Esophagus squamous epithelium (tissue), 5 donors: ENCODE data around the gene KRT35. TPM values are rescaled to one million over a fixed set of nuclear protein-coding genes. Genes with fewer than 3 reads are reported as not detected.

Source experiments
- DNase-seq: peaks from one replicate; lab custom pipeline; 2025; lab: John Stamatoyannopoulos, UW
- H3K27ac ChIP-seq, 4 donors: fragments of 200-600 bp; sonication (generic); one replicate each; pipeline ENCODE4 v1.5.1; 2016 to 2019; ENCODE audit warnings: mild to moderate bottlenecking in 1 of 4
- H3K27me3 ChIP-seq, 4 donors: fragments of 200-600 bp; sonication (generic); 1 replicate in 3 of 4; 2 replicates in 1 of 4; pipeline versions ENCODE4 v1.5.1 to v1.6.0; 2017 to 2021; ENCODE audit warnings: antibody characterized with exemption in 1 of 4
- H3K36me3 ChIP-seq, 3 donors: fragments of 200-600 bp; sonication (generic); one replicate each; pipeline ENCODE4 v1.5.1; 2016 to 2019
- H3K4me1 ChIP-seq, 3 donors: fragments of 200-600 bp; sonication (generic); one replicate each; pipeline ENCODE4 v1.5.1; 2017 to 2019
- H3K4me3 ChIP-seq, 4 donors: fragments of 200-600 bp; sonication (generic); 1 replicate in 3 of 4; 2 replicates in 1 of 4; pipeline ENCODE4 v1.5.1; 2016 to 2019; ENCODE audit warnings: mild to moderate bottlenecking in 2 of 4, moderate library complexity in 1 of 4
- H3K9me3 ChIP-seq, 3 donors: fragments of 200-600 bp; sonication (generic); one replicate each; pipeline ENCODE4 v1.5.1; 2016 to 2019
- POLR2A ChIP-seq, 4 donors: fragments of 450-650 bp; IDR thresholded peaks; one replicate each; pipeline ENCODE4 v1.6.1; 2017; ENCODE audit warnings: antibody characterized with exemption in 4 of 4, mild to moderate bottlenecking in 4 of 4, moderate library complexity in 3 of 4
- WGBS, 2 donors: methylation state at CpG; one replicate each; pipeline ENCODE4 v1.1.5; 2018; 5-methylcytosine and 5-hydroxymethylcytosine counted together
- intact Hi-C: fragments of 100-400 bp; cut with DNase I; formaldehyde crosslinking; loops from one replicate; pipeline ENCODE4 v1.15.0; 2022
- total RNA-seq, 4 donors: library from RNA; depleted of rRNA; stranded (reverse); fragments of >200 nt; gene quantifications; one replicate each; pipeline ENCODE4 v1.1.0, GENCODE V29; 2016
- TF ChIP-seq, protein P1 (sequence below), 6 experiments: fragments of 450-650 bp in 4 of 6; fragments of 200-600 bp in 2 of 6; sonication (generic) in 2 of 6; IDR thresholded peaks; one replicate each; pipeline ENCODE4 v1.5.1; 2016 to 2019; ENCODE audit warnings: antibody characterized with exemption in 6 of 6, mild to moderate bottlenecking in 4 of 6, moderate library complexity in 4 of 6
- donor health status: DM: yes; HTN: yes; CAD: no.

Gene KRT35
- total RNA-seq, 4 donors from 2014 or later: not detected

DNA sequence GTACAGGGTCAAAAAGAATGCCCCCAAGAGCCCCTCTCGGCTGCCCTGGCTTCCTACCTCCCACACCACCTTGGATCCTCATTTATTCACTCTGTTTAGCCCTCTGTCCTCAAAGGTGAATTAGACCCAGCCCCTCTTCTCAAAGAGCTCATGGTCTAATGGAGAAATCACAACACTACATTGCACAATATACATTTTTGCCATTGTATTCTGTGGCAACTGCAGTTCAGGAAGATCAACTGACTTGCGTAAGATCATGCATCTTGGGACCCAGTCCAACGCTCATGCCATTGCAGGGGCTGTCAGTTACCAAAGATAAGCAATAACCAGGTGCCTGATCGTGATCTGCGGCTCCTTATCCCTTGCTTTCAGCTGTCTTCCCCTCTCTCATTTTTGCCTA is 41.6 kb downstream of the KRT35 start:
- TF ChIP-seq POLR2A (IDR thresholded peaks at IDR 0.05): no peak
- TF ChIP-seq, protein P1, sequence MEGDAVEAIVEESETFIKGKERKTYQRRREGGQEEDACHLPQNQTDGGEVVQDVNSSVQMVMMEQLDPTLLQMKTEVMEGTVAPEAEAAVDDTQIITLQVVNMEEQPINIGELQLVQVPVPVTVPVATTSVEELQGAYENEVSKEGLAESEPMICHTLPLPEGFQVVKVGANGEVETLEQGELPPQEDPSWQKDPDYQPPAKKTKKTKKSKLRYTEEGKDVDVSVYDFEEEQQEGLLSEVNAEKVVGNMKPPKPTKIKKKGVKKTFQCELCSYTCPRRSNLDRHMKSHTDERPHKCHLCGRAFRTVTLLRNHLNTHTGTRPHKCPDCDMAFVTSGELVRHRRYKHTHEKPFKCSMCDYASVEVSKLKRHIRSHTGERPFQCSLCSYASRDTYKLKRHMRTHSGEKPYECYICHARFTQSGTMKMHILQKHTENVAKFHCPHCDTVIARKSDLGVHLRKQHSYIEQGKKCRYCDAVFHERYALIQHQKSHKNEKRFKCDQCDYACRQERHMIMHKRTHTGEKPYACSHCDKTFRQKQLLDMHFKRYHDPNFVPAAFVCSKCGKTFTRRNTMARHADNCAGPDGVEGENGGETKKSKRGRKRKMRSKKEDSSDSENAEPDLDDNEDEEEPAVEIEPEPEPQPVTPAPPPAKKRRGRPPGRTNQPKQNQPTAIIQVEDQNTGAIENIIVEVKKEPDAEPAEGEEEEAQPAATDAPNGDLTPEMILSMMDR (IDR thresholded peaks at IDR 0.05): no peak
- H3K36me3 ChIP-seq: no peaks in the 10 kb centered on the region
- H3K4me1 ChIP-seq: no peaks in the 10 kb centered on the region
- peaks cover 0 to 13% (median 0%) of the 10 kb centered on the region in 4 donors for H3K27me3 ChIP-seq
- H3K27ac ChIP-seq: no peak overlapping the region
- WGBS, 2 donors: 83 to 91% methylated on average over 4 of the region's 5 CpGs
- no peaks in the 10 kb centered on the region for H3K9me3 ChIP-seq
- H3K4me3 ChIP-seq: no peak overlapping the region
- intact Hi-C loops: no loop called here
- DNase-seq: no peak

DNA sequence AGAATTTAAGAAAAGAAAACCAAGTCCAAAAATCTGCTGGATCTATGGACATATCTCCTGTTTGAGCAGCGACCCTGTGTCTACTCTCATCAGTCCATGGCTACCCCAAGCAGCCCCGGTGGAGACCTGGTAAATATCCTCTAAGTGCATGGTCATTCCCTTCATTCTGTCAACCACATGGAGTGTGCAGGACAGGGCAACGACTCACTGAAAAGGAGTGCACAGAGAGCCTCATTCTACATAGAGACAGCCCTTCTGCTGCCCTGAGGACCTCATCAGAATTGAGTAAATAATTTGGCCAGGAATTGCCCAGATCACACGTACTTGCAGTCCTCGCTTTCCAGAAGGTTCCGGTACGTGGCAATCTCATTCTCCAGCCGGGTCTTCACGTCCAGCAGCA is 43.2 kb downstream of the KRT35 start:
- TF ChIP-seq POLR2A (IDR thresholded peaks at IDR 0.05): no peak
- TF ChIP-seq, protein P1 (IDR thresholded peaks at IDR 0.05): no peak
- no peak for DNase-seq
- H3K4me3 ChIP-seq: no peak overlapping the region
- H3K9me3 ChIP-seq: no peaks in the 10 kb centered on the region
- H3K36me3 ChIP-seq: no peaks in the 10 kb centered on the region
- peaks cover 0 to 4% (median 0%) of the 10 kb centered on the region in 4 donors for H3K27me3 ChIP-seq
- no peaks in the 10 kb centered on the region for H3K4me1 ChIP-seq
- intact Hi-C loops: no loop called here
- H3K27ac ChIP-seq: no peak overlapping the region
- WGBS, 2 donors: 89% methylated on average over 9 of the region's 9 CpGs

DNA sequence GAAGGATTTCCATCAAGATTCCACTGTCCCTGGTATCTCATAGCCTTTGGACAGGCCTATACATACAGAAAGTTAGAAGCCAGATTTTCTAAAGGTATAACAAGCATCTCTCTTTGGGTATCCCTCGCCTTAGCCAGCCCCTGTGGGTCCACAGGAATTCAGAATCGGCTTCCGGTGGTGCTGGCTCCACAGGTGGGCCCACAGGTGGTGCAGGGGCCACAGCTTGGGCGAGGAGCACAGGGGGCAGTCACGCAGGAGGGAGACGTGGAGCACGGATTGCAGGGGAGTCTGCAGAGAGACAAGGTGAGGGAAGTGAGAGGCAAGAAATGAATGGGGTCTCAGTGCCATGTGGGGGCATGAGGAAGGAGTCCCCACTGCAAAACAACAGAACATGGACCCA is 43.7 kb downstream of the KRT35 start:
- H3K36me3 ChIP-seq: no peaks in the 10 kb centered on the region
- no peaks in the 10 kb centered on the region for H3K9me3 ChIP-seq
- no peaks in the 10 kb centered on the region for H3K4me1 ChIP-seq
- H3K4me3 ChIP-seq: no peak overlapping the region
- intact Hi-C loops: no loop called here
- WGBS, 2 donors: 75 to 92% methylated on average over 7 of the region's 7 CpGs
- TF ChIP-seq, protein P1 (IDR thresholded peaks at IDR 0.05): no peak
- no peak for TF ChIP-seq POLR2A (IDR thresholded peaks at IDR 0.05)
- no peak overlapping the region for H3K27ac ChIP-seq
- DNase-seq: no peak
- peaks cover 0 to 4% (median 0%) of the 10 kb centered on the region in 4 donors for H3K27me3 ChIP-seq

DNA sequence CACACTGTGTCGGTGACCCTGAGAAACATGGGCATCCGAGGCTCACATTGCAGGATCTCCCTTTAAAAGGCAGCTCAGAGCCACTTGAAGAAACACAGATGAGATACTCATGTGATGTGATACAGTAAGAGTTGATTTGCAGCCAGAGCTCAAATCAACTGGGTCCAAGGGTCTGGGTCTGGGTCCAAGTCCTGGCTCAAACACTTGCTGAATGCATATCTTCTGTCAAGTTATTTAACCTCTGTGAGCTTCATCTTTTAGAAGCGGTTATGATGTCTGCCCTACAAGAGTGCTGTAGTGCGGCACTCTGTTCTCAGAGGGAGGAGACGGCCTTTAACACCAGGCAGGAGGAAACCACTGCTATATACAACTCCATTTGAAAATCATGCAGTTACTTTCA is 46.5 kb downstream of the KRT35 start:
- Histone ChIP-seq H3K36me3 (no peaks in the 10 kb centered on the region), H3K27ac (no peak overlapping the region), H3K4me3 (no peak overlapping the region), H3K4me1 (no peaks in the 10 kb centered on the region), H3K9me3 (no peaks in the 10 kb centered on the region), H3K27me3 (no peaks in the 10 kb centered on the region)
- no peak for TF ChIP-seq POLR2A (IDR thresholded peaks at IDR 0.05)
- TF ChIP-seq, protein P1 (IDR thresholded peaks at IDR 0.05): no peak
- intact Hi-C loops: no loop called here
- DNase-seq: no peak
- 55 to 70% methylated on average over 5 of the region's 5 CpGs for WGBS, 2 donors

DNA sequence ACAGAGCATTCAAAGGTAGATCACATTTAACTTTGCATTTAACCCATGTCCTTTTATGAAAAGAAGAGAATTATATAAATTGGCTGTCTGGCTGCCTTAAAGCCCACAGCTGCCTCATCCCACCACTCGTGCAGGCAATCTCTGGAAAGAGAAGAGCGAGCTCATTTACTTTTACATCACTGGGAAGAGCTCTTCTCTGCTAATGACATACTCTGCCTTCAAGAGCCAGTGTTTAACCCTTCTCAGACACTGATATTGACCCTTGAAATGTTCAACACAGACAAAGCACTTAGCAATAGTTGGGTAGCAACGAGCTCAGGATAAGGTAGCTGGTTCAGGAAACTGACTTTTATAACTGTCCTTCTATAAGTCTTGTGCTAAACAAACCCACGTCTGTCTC is 46.9 kb downstream of the KRT35 start:
- H3K4me1 ChIP-seq: no peaks in the 10 kb centered on the region
- H3K4me3 ChIP-seq: no peak overlapping the region
- H3K27ac ChIP-seq: no peak overlapping the region
- no peak for DNase-seq
- intact Hi-C loops: no loop called here
- no peaks in the 10 kb centered on the region for H3K9me3 ChIP-seq
- H3K36me3 ChIP-seq: no peaks in the 10 kb centered on the region
- no peak for TF ChIP-seq POLR2A (IDR thresholded peaks at IDR 0.05)
- TF ChIP-seq, protein P1 (IDR thresholded peaks at IDR 0.05): no peak
- H3K27me3 ChIP-seq: no peaks in the 10 kb centered on the region
- WGBS, 2 donors: 68 to 72% methylated on average over 3 to 4 of the region's 4 CpGs
